GM11168 (cell line): ENCODE data around the gene LONP1.

Source experiments
- in situ Hi-C: fragments of 300-500 bp; cut with MboI; formaldehyde crosslinking; loops from one replicate; pipeline ENCODE4 v1.12.0; 2022; ENCODE audit warnings: low sequenced_read_pairs; ENCODE audit not compliant: unreplicated experiment

LONP1 gene

GRCh38 chr19:5680437-5681368 is 39.2 kb downstream of the LONP1 start, which contains the start of the genes HSD11B1L and MICOS13:
HSD11B1L (plus strand) TSS chr19:5681027; CDS start chr19:5684833, 3,806 bp downstream.
MICOS13 (minus strand) TSS chr19:5680516; CDS start chr19:5680486, 30 bp downstream.
- in situ Hi-C loops: no loop called here

- in situ Hi-C loops: no loop called here
Observed at GRCh38 chr19:5680084-5680436, 39.9 kb downstream of the LONP1 start.

GRCh38 chr19:5679289-5680083 is 40.5 kb downstream of the LONP1 start:
- in situ Hi-C loops: no loop called here

- in situ Hi-C loops: no loop called here
Observed at GRCh38 chr19:5678071-5678718, 41.8 kb downstream of the LONP1 start.

DNA sequence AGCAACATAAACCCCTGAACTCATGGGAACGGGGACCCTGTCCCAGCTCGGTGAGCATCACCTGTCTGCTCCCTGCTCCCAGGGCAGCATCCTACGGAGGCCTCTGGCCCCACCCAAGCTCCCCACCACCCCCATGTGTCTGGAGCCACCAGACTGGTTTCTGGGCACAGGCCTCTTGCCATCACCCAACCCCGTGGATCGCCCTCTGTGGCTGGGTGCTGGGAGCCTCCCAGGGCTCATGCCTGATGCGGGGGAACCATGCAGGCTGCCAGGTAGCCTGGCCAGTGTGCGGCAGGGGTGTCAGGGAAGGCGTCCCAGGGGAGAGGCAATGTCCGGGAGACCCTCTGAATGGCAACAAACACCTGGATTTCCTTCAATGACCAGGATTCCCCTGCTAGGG is 42.4 kb downstream of the LONP1 start:
- in situ Hi-C loops: no loop called here

DNA sequence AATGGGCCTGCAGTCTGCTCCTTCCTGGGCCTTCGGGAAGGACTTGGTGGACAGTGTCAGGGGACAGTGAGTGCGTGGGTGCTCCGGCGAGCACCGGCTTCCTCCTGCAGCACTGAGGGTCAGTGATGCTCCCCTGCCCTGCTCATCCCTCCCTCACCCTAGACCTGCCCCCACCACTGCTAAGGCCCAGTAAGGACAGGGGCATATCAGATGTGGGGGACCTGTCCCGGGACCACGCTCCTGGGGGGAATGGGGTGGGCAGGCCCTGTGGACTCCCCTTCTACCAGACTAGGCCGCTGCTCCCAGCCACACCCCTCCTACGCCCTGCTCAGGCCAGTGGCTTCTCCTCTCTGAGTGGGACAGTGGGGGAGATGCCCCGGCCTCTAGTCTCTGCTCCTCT is 42.8 kb downstream of the LONP1 start:
- in situ Hi-C loops: no loop called here

DNA sequence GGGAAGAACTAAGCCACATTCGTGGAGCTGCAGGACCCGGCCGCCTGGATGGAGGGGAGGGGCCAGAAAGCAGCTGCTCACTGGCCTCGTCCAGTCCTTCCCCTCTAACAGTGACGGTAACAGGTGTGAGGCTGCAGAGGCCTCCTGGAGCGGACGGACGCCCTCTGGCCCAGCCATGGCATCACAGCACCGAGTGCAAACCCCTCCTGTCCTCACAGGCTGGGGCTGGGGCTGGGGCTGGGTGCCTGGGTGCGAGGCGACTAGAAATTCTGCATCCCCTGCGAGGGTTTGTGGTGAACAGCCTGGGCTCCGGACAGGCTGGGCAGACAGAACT is 43.2 kb downstream of the LONP1 start:
- in situ Hi-C loops: no loop called here

DNA sequence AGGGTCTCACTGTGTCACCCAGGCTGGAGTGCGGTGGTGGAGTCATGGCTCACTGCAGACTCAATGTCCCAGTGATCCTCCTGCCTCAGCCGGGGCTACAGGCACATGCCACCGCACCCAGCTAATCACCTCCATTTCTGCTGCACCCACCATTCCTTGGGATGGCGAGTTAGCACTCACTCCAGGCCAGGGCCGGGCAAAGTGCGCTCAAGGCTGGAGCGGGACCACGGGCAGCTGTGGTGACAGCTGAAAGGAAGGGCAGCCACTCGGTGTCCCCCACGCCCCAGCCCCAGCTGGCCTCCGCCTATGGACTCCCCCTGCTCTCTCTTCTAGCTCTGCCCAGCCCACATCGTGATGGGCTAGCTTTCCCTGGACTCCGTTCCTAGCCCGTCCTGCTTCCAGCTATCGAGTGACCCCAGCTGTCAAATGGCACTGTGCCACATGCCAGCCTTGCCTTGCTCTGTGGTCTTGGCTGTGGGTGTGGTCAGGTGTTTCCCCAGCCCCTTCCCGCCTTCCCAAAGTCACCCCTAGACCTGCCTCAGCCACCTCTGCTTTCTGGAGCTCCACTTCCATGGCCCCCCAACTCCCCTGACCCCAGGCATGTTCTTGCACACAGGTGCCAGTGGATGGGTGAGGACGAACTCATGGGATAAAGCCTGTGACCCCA is 43.7 kb downstream of the LONP1 start:
- in situ Hi-C loops: no loop called here

GRCh38 chr19:5674714-5675113 is 45.2 kb downstream of the LONP1 start:
- in situ Hi-C loops: no loop called here

GRCh38 chr19:5673752-5674151 is 46.2 kb downstream of the LONP1 start:
- in situ Hi-C loops: no loop called here

DNA sequence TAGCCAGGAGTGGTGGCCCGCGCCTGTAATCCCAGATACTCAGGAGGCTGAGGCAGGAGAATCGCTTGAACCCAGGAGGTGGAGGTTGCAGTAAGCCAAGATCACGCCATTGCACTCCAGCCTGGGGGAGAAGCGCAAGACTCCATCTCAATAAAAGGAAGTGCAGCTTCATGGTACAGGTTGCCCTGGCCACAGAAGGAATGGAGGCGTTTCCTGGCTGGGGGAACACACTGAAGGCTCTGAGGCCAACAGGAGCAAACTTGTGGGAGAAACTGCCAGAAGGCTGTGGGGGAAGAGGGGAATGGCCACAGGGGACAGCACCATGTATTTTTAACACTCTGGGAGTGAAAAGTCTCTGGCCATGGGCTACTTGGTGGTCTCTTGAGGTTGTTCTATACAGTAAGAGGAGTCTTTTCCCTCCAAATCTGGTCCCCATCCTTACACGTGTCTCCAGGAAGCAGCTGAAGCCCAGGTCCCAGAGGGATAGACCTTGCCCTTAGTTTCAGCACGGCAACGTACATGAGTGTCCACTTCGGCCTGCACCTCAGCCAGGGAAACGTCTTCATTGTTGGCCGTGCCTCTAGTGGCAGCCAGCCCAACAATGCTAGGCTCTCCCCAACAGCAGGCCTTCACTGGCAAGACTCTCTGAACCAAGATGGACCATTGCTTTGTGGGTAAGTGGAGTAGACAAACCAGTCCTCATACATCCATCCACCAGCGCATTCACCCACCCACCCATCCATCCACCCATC is 47.1 kb downstream of the LONP1 start:
- in situ Hi-C loops: no loop called here

- in situ Hi-C loops: no loop called here
Observed at GRCh38 chr19:5671600-5671999, 48.3 kb downstream of the LONP1 start.

GRCh38 chr19:5669212-5669611 is 50.7 kb downstream of the LONP1 start:
- in situ Hi-C loops: no loop called here

- in situ Hi-C loops: no loop called here
Observed at GRCh38 chr19:5667751-5668271, 52.1 kb downstream of the LONP1 start.

DNA sequence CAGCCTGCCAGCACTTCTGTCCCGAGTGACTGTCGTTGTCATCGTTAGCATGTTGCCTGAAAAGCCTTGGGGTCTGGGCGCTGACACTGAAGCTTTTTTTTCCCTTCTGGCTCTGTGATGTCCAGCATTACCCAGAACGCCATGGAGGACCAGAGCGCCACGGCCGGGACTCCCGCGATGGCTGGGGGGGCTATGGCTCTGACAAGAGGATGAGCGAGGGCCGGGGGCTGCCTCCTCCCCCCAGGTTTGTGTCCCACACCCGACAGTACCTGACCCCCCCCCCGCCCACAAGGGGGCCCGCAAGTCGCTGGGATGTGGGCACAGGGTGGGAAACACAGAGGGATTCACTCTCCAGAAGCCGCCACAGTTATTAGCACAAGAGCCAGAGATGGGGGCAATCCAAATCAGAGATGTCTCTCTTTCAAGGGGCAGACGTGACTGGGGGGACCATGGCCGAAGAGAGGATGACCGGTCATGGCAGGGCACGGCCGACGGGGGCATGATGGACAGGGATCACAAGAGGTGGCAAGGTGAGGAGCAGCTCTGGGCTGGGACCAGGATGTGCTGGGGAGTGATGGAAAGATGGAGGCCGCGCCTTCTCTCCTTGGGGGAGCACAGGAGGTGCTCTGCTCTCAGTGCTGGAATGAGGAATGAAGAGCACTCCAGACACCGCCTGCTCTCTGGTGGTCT is 52.9 kb downstream of the LONP1 start:
- in situ Hi-C loops: no loop called here

DNA sequence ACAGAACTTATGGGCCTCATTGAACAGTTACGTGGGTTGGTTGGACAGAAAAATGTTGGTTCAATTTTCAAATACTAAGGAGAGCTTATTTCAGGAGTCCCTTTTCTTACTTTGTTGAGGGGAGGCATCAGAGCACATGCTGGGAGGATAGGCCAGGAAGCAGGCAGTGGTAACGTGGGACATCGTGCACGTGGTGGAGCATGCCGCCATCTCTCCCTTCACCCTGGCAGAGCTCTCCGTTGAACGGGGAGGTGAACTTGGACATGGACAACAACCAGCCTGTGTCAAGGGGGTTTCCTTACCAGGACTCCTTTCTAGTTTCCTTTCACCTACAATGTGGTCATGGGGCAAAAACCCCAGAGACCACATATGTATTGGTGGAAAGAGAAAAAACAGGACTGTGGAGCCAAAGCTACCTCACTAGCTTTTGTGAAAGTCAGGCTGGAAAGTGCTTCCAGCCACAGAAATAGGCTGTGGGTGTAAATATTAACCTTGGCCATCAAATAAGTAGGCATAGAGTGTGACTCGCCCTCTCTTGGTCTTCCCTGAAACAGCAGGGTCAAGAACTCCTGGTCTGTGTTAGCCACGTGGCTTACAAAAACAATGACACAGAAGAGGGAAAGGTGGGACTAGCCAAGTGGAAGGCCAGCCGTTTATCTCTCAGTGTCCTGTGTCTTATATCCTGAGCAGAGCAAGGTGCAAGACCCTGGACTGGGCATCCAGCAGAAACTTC is 54.0 kb downstream of the LONP1 start:
- in situ Hi-C loops: no loop called here

- in situ Hi-C loops: loop anchor here (5.0 kb wide), 1 partner anchor 37 kb away; no protein-coding TSS in a partner anchor
Observed at GRCh38 chr19:5664515-5664914, 55.4 kb downstream of the LONP1 start.

DNA sequence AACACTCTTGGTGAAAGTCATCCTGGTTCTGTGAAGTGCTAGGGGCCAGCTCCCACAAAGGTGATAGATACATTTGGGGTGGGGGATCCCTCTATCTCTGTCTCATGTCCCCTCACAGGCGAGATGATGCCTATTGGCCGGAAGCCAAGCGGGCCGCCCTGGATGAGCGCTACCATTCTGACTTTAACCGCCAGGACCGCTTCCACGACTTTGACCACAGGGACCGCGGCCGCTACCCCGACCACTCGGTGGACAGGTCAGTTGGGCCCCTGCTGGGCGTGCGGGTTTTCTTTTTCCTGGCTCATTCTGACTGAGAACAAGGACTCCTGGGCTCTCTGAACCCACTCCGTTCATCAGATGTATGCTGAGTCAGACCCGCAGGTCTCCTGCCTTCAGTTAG is 56.0 kb downstream of the LONP1 start:
- in situ Hi-C loops: loop anchor here (5.0 kb wide), 1 partner anchor 37 kb away; no protein-coding TSS in a partner anchor
